IMR-90 (cell line): ENCODE results near the gene TEC. TPM values are rescaled to one million over a fixed set of nuclear protein-coding genes. Genes with fewer than 3 reads are reported as not detected.

Source experiments
- ATAC-seq: fragments of 200-7000 bp; cut with Tn5 transposase; 2 replicates; pipeline ENCODE4 v1.9.1; 2020; ENCODE audit warnings: low read depth, mild to moderate bottlenecking, moderate library complexity
- BruUV-seq: library from RNA; stranded (reverse); fragments of 400-500 nt; replicated peaks from 2 replicates; lab custom pipeline; 2021; lab: Mats Ljungman, UMichigan
- CTCF ChIA-PET: fragments of 300-600 bp; formaldehyde crosslinking; extraction: SDS; loops from one replicate; lab custom pipeline; 2021; ENCODE audit warnings: antibody characterized with exemption; lab: Yijun Ruan, JAX
- POLR2A ChIA-PET: fragments of 300-600 bp; sonication (Branson Sonifier 250); formaldehyde crosslinking; loops from one replicate; lab custom pipeline; 2022; ENCODE audit warnings: antibody characterized with exemption; ENCODE audit not compliant: unreplicated experiment; lab: Charles Lee
- DNase-seq: peaks from one replicate; pipeline ENCODE4 v3.0.0; 2013
- H2AFZ ChIP-seq: replicated peaks from 2 replicates; pipeline ENCODE3; 2013; ENCODE audit warnings: low read length, mild to moderate bottlenecking; ENCODE audit not compliant: poor library complexity
- H2AK5ac ChIP-seq: 2 replicates; pipeline ENCODE4 v1.6.1; 2013; ENCODE audit warnings: low read depth, low read length, inconsistent platforms
- H2AK9ac ChIP-seq: replicated peaks from 2 replicates; pipeline ENCODE3; 2013; ENCODE audit warnings: mild to moderate bottlenecking, low read depth, low read length, moderate library complexity; ENCODE audit not compliant: poor library complexity
- H2BK120ac ChIP-seq: 2 replicates; pipeline ENCODE4 v1.6.1; 2013; ENCODE audit warnings: low read depth, low read length, inconsistent platforms
- H2BK15ac ChIP-seq: 3 replicates; pipeline ENCODE4 v1.6.1; 2013; ENCODE audit warnings: low read depth, low read length, inconsistent platforms
- H2BK20ac ChIP-seq: 2 replicates; pipeline ENCODE4 v1.6.1; 2013; ENCODE audit warnings: low read depth, mild to moderate bottlenecking, inconsistent platforms, low read length, moderate library complexity
- H2BK5ac ChIP-seq: 2 replicates; pipeline ENCODE4 v1.6.1; 2013; ENCODE audit warnings: mild to moderate bottlenecking, low read depth, low read length, inconsistent platforms; ENCODE audit not compliant: poor library complexity, severe bottlenecking
- H3K14ac ChIP-seq: replicated peaks from 2 replicates; pipeline ENCODE4 v1.6.1; 2013; ENCODE audit warnings: low read depth, low read length, inconsistent platforms
- H3K18ac ChIP-seq: 2 replicates; pipeline ENCODE4 v1.6.1; 2013; ENCODE audit warnings: low read depth, low read length, control low read depth
- H3K23ac ChIP-seq: 2 replicates; pipeline ENCODE4 v1.6.1; 2013; ENCODE audit warnings: low read depth, low read length, inconsistent platforms
- H3K27ac ChIP-seq: 2 replicates; pipeline ENCODE4 v1.5.1; 2013; ENCODE audit warnings: mild to moderate bottlenecking, control low read depth, low read length; ENCODE audit not compliant: insufficient read depth
- H3K27me3 ChIP-seq: 2 replicates; pipeline ENCODE4 v1.6.1; 2013; ENCODE audit warnings: low read length; ENCODE audit not compliant: control insufficient read depth, insufficient read depth
- H3K36me3 ChIP-seq: 2 replicates; pipeline ENCODE4 v1.6.1; 2013; ENCODE audit warnings: low read length, mixed read lengths; ENCODE audit not compliant: control insufficient read depth, insufficient read depth
- H3K4ac ChIP-seq: 2 replicates; pipeline ENCODE4 v1.6.1; 2013; ENCODE audit warnings: low read depth, low read length, inconsistent platforms
- H3K4me1 ChIP-seq: 2 replicates; pipeline ENCODE4 v1.6.1; 2013; ENCODE audit warnings: low read length, mixed read lengths; ENCODE audit not compliant: control insufficient read depth, insufficient read depth
- H3K4me2 ChIP-seq: 2 replicates; pipeline ENCODE4 v1.6.1; 2013; ENCODE audit warnings: low read depth, mild to moderate bottlenecking, control low read depth, low read length, moderate library complexity
- H3K4me3 ChIP-seq: 2 replicates; pipeline ENCODE4 v1.5.1; 2013; ENCODE audit warnings: low read depth, mild to moderate bottlenecking, control low read depth, low read length, moderate library complexity; ENCODE audit not compliant: insufficient read depth
- H3K56ac ChIP-seq: 2 replicates; pipeline ENCODE4 v1.6.1; 2013; ENCODE audit warnings: low read length, inconsistent platforms; ENCODE audit not compliant: insufficient read depth; ENCODE audit errors: extremely low read depth
- H3K79me1 ChIP-seq, 2 experiments: 2 replicates each; pipeline ENCODE4 v1.6.1; 2013; ENCODE audit warnings: low read length in 2 of 2, inconsistent platforms in 1 of 2, low read depth in 1 of 2
- H3K9ac ChIP-seq: 2 replicates; pipeline ENCODE4 v1.6.1; 2013; ENCODE audit warnings: low read depth, low read length, control low read depth
- H3K9me1 ChIP-seq: 2 replicates; pipeline ENCODE4 v1.6.1; 2013; ENCODE audit warnings: low read length, inconsistent platforms; ENCODE audit not compliant: insufficient read depth
- H3K9me3 ChIP-seq: 2 replicates; pipeline ENCODE4 v1.6.1; 2013; ENCODE audit warnings: low read length; ENCODE audit not compliant: control insufficient read depth, insufficient read depth
- H4K20me1 ChIP-seq: 2 replicates; pipeline ENCODE4 v1.6.1; 2013; ENCODE audit warnings: low read length, inconsistent platforms; ENCODE audit not compliant: insufficient read depth
- H4K5ac ChIP-seq: 2 replicates; pipeline ENCODE4 v1.6.1; 2013; ENCODE audit warnings: mild to moderate bottlenecking, low read depth, low read length, control low read depth
- H4K8ac ChIP-seq, 2 experiments: 2 replicates each; pipeline ENCODE4 v1.6.1; 2013; ENCODE audit warnings: low read depth in 2 of 2, low read length in 2 of 2, control low read depth in 1 of 2, inconsistent platforms in 1 of 2
- H4K91ac ChIP-seq: 2 replicates; pipeline ENCODE4 v1.6.1; 2013; ENCODE audit warnings: low read depth, low read length, inconsistent platforms; ENCODE audit not compliant: insufficient read depth
- BHLHE40 ChIP-seq: fragments of 150-350 bp; IDR thresholded peaks from 2 replicates; pipeline ENCODE4 v1.6.1; 2016; ENCODE audit warnings: mild to moderate bottlenecking, low read depth, low read length
- CEBPB ChIP-seq: IDR thresholded peaks from 2 replicates; pipeline ENCODE4 v1.6.1; 2012; ENCODE audit warnings: low read depth, low read length, improper control_type of control experiment
- CHD1 ChIP-seq: IDR thresholded peaks from 2 replicates; pipeline ENCODE4 v1.6.1; 2012; ENCODE audit warnings: low read depth, low read length, improper control_type of control experiment
- FOS ChIP-seq: fragments of 150-350 bp; IDR thresholded peaks from 2 replicates; pipeline ENCODE4 v1.6.1; 2016; ENCODE audit warnings: low read depth, low read length
- MAFK ChIP-seq: IDR thresholded peaks from 2 replicates; pipeline ENCODE4 v1.6.1; 2012; ENCODE audit warnings: low read depth, low read length, improper control_type of control experiment
- MAZ ChIP-seq: IDR thresholded peaks from 2 replicates; pipeline ENCODE4 v1.6.1; 2012; ENCODE audit warnings: low read depth, mild to moderate bottlenecking, low read length, improper control_type of control experiment, moderate library complexity, borderline replicate concordance
- MXI1 ChIP-seq: IDR thresholded peaks from 2 replicates; pipeline ENCODE4 v1.6.1; 2012; ENCODE audit warnings: low read depth, mild to moderate bottlenecking, low read length, moderate library complexity, borderline replicate concordance
- NFE2L2 ChIP-seq: fragments of 150-350 bp; IDR thresholded peaks from 2 replicates; pipeline ENCODE4 v1.6.1; 2016; ENCODE audit warnings: low read depth, mild to moderate bottlenecking, low read length
- POLR2A ChIP-seq: IDR thresholded peaks from 2 replicates; pipeline ENCODE4 v1.6.1; 2012; ENCODE audit warnings: mild to moderate bottlenecking, low read depth, low read length
- RAD21 ChIP-seq: IDR thresholded peaks from 2 replicates; pipeline ENCODE4 v1.6.1; 2012; ENCODE audit warnings: low read length, improper control_type of control experiment
- RCOR1 ChIP-seq: IDR thresholded peaks from 2 replicates; pipeline ENCODE4 v1.6.1; 2012; ENCODE audit warnings: mild to moderate bottlenecking, low read length, improper control_type of control experiment; ENCODE audit not compliant: insufficient replicate concordance
- RFX5 ChIP-seq: IDR thresholded peaks from 2 replicates; pipeline ENCODE4 v1.8.0; 2012; ENCODE audit warnings: low read depth, mild to moderate bottlenecking, low read length, moderate library complexity
- SMC3 ChIP-seq: fragments of 150-350 bp; IDR thresholded peaks from 2 replicates; pipeline ENCODE4 v1.6.1; 2016; ENCODE audit warnings: low read depth, mild to moderate bottlenecking, antibody characterized with exemption, low read length, moderate library complexity
- WGBS, 2 experiments: methylation state at CpG; one replicate each; pipeline versions ENCODE4 v1.1.5 to v1.1.7; 2013; ENCODE audit warnings: missing lambda C conversion rate in 2 of 2; ENCODE audit not compliant: insufficient read length in 1 of 2; ENCODE audit errors: extremely low coverage in 2 of 2; 5-methylcytosine and 5-hydroxymethylcytosine counted together
- dilution Hi-C: fragments of 300-500 bp; cut with HindIII; formaldehyde crosslinking; loops from one replicate; pipeline ENCODE4 v1.14.3; 2018; ENCODE audit warnings: low sequenced_read_pairs; ENCODE audit not compliant: unreplicated experiment
- in situ Hi-C: fragments of 300-500 bp; cut with MboI; formaldehyde crosslinking; loops from 3 replicates; pipeline ENCODE4 v1.14.3; 2019; ENCODE audit warnings: low sequenced_read_pairs, inconsistent platforms, mixed read lengths
- intact Hi-C: fragments of 100-400 bp; cut with micrococcal nuclease; formaldehyde crosslinking; loops from 2 replicates; pipeline ENCODE4 v1.10.0; 2022
- polyA plus RNA-seq, 3 experiments: library from polyadenylated mRNA; depleted of rRNA; stranded (reverse); fragments of >200 nt; gene quantifications; 2 replicates each; pipeline ENCODE4 v1.2.3, GENCODE V29; 2012; ENCODE audit warnings: low replicate concordance in 1 of 3
- total RNA-seq: library from RNA; depleted of rRNA; stranded (reverse); fragments of >200 nt; gene quantifications from 2 replicates; pipeline ENCODE4 v1.2.3, GENCODE V29; 2012
- TF ChIP-seq, protein P1 (sequence below): fragments of 150-350 bp; IDR thresholded peaks from 2 replicates; pipeline ENCODE4 v1.6.1; 2017; ENCODE audit warnings: mild to moderate bottlenecking, antibody characterized with exemption, low read length, low read depth
- TF ChIP-seq, protein P2 (sequence below): fragments of 150-350 bp; IDR thresholded peaks from 2 replicates; pipeline ENCODE4 v1.6.1; 2016; ENCODE audit warnings: low read depth, mild to moderate bottlenecking, low read length, moderate library complexity, borderline replicate concordance
- TF ChIP-seq, protein P3 (sequence below): conservative IDR thresholded peaks from 2 replicates; pipeline ENCODE4 v1.5.1; 2012; ENCODE audit warnings: mild to moderate bottlenecking, low read depth, low read length, improper control_type of control experiment

TEC gene
- total and polyA plus RNA-seq, 2 of the 4 experiments (the other 2 are of a cell fraction) = 0.39 to 0.54 TPM

DNA sequence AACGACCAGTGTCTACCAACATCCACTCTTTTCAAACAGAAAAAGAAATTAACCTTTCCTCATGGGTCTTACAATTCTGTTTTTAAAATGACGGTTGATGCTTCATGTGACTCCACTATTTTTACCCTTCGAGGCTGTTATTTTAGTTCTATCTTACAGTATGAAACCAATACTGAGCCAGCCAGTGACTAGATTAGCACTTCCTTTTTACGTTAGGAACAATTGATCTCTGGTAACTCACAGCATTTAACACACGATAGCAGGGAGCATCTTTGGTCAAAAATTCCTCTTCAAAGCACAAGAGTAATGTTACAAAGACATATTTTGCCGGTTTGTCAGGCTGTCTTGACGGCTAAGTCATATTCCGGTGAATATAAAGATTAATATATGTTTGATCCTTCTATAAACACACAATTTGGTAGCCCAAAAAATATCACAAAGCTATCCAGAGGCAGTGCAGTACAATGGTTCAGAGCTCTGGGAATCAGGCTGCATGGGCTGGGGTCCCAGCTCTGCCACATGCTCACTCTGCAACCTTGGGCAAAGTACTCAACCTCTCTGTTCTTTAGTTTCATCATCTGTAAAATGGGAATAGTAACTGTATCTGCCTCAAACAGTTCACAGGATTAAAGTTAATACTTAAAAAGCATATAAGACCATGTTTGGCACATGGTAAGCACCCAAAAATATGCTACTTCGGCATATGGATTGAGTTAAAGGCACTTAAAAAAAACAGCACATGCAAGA lies 72.7 kb downstream of the TEC start:
- TF ChIP-seq, protein P1, sequence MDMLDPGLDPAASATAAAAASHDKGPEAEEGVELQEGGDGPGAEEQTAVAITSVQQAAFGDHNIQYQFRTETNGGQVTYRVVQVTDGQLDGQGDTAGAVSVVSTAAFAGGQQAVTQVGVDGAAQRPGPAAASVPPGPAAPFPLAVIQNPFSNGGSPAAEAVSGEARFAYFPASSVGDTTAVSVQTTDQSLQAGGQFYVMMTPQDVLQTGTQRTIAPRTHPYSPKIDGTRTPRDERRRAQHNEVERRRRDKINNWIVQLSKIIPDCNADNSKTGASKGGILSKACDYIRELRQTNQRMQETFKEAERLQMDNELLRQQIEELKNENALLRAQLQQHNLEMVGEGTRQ = no peak
- TF ChIP-seq RCOR1 (no peak), RAD21 (no peak), CHD1 (no peak), FOS (no peak), NFE2L2 (no peak), CEBPB (no peak), POLR2A (no peak), MAZ (no peak), BHLHE40 (no peak), MXI1 (no peak), SMC3 (no peak), MAFK (no peak), RFX5 (no peak)
- TF ChIP-seq, protein P2, sequence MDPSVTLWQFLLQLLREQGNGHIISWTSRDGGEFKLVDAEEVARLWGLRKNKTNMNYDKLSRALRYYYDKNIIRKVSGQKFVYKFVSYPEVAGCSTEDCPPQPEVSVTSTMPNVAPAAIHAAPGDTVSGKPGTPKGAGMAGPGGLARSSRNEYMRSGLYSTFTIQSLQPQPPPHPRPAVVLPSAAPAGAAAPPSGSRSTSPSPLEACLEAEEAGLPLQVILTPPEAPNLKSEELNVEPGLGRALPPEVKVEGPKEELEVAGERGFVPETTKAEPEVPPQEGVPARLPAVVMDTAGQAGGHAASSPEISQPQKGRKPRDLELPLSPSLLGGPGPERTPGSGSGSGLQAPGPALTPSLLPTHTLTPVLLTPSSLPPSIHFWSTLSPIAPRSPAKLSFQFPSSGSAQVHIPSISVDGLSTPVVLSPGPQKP = no peak
- TF ChIP-seq, protein P3, sequence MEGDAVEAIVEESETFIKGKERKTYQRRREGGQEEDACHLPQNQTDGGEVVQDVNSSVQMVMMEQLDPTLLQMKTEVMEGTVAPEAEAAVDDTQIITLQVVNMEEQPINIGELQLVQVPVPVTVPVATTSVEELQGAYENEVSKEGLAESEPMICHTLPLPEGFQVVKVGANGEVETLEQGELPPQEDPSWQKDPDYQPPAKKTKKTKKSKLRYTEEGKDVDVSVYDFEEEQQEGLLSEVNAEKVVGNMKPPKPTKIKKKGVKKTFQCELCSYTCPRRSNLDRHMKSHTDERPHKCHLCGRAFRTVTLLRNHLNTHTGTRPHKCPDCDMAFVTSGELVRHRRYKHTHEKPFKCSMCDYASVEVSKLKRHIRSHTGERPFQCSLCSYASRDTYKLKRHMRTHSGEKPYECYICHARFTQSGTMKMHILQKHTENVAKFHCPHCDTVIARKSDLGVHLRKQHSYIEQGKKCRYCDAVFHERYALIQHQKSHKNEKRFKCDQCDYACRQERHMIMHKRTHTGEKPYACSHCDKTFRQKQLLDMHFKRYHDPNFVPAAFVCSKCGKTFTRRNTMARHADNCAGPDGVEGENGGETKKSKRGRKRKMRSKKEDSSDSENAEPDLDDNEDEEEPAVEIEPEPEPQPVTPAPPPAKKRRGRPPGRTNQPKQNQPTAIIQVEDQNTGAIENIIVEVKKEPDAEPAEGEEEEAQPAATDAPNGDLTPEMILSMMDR = no peak
- intact Hi-C loops = no loop called here
- H2BK120ac ChIP-seq = no peak overlapping the region
- H2BK5ac ChIP-seq = no peak overlapping the region
- H4K5ac ChIP-seq = no peak overlapping the region
- BruUV-seq = no TSS peak
- in situ Hi-C loops = no loop called here
- no peak overlapping the region for H4K91ac ChIP-seq
- H3K14ac ChIP-seq = no peak overlapping the region
- no peak overlapping the region for H2AK9ac ChIP-seq
- ChIA-PET POLR2A (no interaction called here), CTCF (no interaction called here)
- H2AK5ac ChIP-seq = no peak overlapping the region
- no peak for ATAC-seq
- WGBS, 2 experiments = no CpG with 5 or more reads among the region's 9 CpGs
- no peaks in the 10 kb centered on the region for H3K9me3 ChIP-seq
- dilution Hi-C loops = no loop called here
- no peak overlapping the region for H3K4me2 ChIP-seq
- H3K23ac ChIP-seq = no peak overlapping the region
- peaks cover 4% of the 10 kb centered on the region; the same call in 1 of the 2 replicates for H3K4me1 ChIP-seq
- H3K36me3 ChIP-seq = no peaks in the 10 kb centered on the region
- H3K4me3 ChIP-seq = no peak overlapping the region
- H3K56ac ChIP-seq = no peak overlapping the region
- no peaks in the 10 kb centered on the region for H4K20me1 ChIP-seq
- peaks cover 2% of the 10 kb centered on the region for H3K27me3 ChIP-seq
- no peak overlapping the region for H3K9ac ChIP-seq
- H3K4ac ChIP-seq = no peak overlapping the region
- H4K8ac ChIP-seq = no peak overlapping the region
- no peak overlapping the region for H2AFZ ChIP-seq
- H2BK15ac ChIP-seq = no peak overlapping the region
- H3K18ac ChIP-seq = no peak overlapping the region
- H3K27ac ChIP-seq = no peak overlapping the region
- no peak overlapping the region for H2BK20ac ChIP-seq
- H3K9me1 ChIP-seq = no peaks in the 10 kb centered on the region; the same call in 1 of the 2 replicates
- no peak for DNase-seq
- H3K79me1 ChIP-seq = no peaks in the 10 kb centered on the region
